Suprapubic skin (tissue), 3 donors: Measurements from ENCODE around the gene SCTR.

ENCODE experiments used
- CTCF ChIP-seq, 2 donors: fragments of 200-600 bp in 1 of 2; fragments of 450-650 bp in 1 of 2; sonication (generic) in 1 of 2; IDR thresholded peaks; one replicate each; pipeline ENCODE4 v1.5.1; 2016 to 2019; ENCODE audit warnings: antibody characterized with exemption in 2 of 2, mild to moderate bottlenecking in 1 of 2, moderate library complexity in 1 of 2
- POLR2A ChIP-seq, 2 donors: fragments of 450-650 bp; IDR thresholded peaks; one replicate each; pipeline ENCODE4 v1.6.1; 2017; ENCODE audit warnings: antibody characterized with exemption in 2 of 2, mild to moderate bottlenecking in 2 of 2, moderate library complexity in 2 of 2

- TF ChIP-seq CTCF (IDR thresholded peaks at IDR 0.05) (no peak), POLR2A (IDR thresholded peaks at IDR 0.05) (no peak)
These were observed 104.3 kb downstream of the SCTR start for GRCh38 chr2:119419803-119420508.
